HG03575 (cell line): ENCODE measurements around the gene RPSA.
A peak's percentile ranks its signal among the peaks of the same experiment; 100 is the strongest.

Experiments
- ATAC-seq: cut with Tn5 transposase; IDR thresholded peaks from one replicate; pipeline ENCODE4 v1.9.1; 2021; ENCODE audit not compliant: unreplicated experiment, insufficient number of reproducible peaks, low FRiP score; ENCODE audit errors: extremely low read depth

The RPSA gene

DNA sequence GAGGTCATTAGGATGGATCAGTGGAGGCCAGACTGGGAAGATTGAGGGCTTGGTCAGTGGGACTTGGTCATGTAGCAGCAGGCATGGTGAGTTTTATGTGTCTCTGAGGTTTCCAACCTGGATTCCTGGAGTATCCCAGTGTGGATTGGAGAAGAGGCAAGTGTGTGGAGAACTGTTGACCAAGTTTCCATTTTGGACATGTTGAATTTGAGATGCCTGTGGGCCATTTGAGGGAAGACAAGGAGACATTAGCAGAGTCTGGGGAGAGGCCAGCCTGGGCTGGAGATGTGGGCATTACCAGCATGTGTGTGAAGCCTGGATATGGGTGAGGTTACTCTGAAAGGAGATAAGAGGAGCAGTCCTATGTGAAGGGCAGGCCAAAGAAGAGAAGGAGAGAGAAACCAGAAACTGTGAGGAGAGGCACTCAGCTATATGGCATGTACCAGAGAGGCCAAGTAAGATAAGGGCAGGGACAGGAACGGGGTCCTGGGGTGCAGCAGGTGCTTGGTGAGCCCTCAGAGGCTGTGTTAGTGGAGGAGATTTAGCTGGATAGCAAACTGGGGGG is 19.0 kb upstream of the RPSA start:
- no peak for ATAC-seq

- ATAC-seq = no peak
Observed at GRCh38 chr3:39388153-39388552, 18.4 kb upstream of the RPSA start.

- peak; percentile 80 for ATAC-seq
Observed at GRCh38 chr3:39388741-39389248, 17.7 kb upstream of the RPSA start.

DNA sequence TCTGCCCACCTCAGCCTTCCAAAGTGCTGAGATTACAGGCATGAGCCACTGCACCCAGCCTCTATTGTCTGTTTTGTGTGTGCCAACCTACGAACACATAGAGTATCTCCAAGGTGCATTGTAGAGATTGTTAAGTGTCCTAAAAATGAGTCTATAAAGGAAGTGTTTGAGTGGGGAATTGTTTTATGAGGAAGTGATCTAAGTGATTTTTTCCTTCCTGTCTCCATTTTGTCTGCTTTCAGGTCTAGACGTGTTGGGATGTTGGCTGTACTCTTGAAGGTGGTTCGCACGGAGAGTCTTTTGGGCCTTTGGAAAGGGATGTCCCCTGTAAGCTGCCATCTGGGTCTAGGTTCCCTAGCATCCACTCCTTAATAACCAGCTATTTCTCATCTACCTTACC is 16.3 kb upstream of the RPSA start:
- ATAC-seq = no peak

DNA sequence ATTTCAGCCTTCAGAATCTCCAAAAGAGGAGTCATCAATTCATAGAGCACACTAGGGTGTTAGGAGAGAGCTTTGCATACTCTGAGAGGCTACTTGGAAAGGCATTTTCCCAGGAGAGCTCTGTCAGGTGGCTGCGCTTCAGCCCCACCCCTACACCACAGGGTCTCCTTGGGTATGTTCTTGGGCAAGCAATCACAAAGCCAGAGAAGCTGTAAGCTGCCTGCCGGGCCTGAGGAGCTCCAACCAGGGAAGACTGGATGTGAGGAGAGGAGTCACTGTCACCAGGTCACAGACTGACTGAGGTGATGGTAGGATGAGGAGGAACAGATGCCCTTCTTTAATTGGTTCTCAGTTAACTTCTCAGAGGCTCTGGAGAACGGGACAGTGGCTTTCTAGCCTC is 9.8 kb upstream of the RPSA start:
- no peak for ATAC-seq

GRCh38 chr3:39398700-39399099 is 7.8 kb upstream of the RPSA start:
- ATAC-seq = no peak

DNA sequence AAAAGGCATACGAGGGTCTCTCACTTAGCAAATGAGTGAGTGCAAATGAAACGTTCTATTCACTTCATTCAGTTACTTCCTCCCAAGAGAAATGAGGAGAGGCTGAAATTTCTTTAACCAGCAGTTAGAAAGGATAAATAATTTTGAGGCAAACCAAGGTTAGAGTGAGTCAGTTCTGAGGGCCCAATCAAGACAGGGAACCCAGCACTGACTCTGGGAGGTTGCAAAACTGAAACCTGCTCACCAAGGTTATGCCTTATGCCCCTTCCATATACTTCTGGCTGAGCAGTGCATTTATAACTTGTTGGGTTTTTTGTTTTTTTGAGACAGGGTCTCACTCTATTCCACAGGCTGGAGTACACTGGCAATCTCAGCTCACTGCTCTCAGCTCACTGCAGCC is 4.5 kb upstream of the RPSA start:
- no peak for ATAC-seq

DNA sequence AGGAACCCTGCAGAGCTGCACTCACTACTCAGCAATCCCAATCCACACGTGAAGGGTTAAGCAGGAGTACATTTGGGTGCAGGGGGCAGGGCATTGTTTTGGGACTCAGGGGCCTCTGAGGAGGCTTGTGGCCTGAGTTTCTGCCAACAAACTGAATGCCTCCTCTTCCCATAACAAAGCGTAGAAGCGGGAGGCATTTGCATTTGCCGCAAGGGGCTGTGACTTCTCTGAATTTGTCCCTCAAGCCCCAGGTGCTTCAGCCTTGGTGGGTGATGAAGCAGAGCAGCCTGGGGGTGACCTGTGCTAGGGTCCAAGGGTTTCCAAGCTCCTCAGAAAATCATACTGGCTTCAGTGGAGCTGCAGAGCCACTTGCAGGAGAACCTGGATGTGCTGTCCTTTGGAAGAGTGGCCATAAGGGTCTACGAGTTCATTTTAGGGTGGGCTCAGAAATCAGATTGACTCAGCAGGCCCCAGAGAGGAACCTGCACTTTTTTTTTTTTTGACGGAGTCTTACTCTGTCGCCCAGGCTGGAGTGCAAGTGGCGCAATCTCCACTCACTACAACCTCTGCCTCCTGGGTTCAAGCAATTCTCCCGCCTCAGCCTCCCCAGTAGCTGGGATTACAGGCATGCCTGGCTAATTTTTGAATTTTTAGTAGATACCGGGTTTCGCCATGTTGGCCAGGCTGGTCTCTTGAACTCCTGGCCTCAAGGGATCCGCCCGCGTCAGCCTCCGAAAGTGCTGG is 1.4 kb upstream of the RPSA start:
- ATAC-seq = no peak

DNA sequence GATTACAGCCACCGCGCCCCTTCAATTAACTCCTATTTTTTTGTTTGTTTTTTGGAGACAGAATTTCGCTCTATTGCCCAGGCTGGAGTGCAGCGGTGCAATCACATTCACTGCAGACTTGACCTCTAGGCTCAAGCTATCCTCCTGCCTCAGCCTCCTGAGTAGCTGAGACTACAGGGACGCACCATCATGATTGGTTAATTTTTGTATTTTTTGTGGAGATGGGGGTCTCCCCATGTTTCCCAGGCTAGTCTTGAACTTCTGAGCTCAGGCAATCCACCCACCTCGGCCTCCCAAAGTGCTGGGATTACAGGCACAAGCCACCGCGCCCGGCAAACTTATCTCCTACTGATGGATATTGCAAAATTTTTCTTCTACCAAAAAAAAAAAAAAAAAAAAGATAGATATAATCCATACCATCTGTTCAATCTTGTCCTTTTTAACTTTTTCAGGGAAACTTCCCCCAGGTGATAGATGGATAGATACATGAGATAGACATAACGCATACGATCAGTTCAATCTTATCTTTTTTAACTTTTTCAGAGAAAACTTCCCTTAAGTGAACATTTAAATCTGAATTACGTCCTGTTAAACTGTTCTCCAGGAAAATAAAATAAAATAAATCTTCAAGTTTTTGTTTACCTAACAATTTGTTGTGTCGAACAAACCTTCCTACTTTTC is 693 bp upstream of the RPSA start:
- no peak for ATAC-seq

DNA sequence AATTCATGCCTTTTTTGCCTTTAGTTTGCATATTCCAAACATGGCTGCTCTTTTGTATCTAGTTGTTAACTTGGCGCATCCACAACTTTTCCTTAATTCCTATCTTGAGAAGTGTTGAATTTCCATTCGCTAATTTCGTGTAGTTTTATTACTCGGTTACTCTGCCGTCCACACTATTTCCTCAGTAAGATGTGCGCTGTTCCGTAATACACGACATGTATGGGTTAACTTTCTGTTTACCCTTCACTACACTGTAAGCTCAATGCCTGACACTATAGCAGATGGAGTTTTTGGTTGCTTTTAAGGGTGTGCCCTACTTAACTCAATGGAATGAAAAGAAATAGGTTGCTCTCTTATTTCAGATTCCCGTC is 724 bp downstream of the RPSA start:
- no peak for ATAC-seq

DNA sequence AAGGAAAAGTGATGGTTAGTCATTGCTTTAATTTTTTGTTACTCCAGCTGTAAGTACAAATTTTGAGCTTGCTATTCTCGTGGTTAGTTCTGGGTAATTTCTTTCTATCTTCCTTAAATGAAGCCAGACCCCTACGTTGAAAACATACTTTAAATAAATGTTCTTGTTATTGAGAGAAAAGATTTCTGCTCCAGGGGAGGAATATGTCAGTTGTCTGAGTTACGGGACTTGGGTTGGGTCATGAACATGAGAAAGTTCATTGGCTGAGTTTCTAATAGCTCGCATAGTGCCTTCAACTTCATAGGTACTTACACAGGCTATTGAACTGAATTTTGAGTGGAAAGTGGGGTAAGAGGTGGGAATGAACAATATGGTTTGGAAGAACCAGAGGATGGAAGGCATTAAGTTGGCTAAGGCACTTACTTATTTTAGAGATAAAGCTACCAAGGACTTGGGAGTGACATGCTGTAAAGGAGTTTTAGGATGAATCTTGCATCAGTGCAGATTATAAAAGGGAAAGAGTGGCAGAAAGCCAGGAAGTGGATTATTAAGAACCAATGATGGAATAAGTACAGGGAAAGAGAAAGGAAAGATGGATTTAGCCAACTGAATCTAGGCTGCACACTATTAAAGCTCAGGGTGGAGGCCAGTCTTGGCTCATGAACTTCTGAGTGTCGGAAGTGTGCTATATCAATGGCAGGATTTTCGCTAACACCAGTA is 1.4 kb downstream of the RPSA start:
- no peak for ATAC-seq

- ATAC-seq = no peak
Observed at GRCh38 chr3:39408493-39409372, 2.2 kb downstream of the RPSA start.

DNA sequence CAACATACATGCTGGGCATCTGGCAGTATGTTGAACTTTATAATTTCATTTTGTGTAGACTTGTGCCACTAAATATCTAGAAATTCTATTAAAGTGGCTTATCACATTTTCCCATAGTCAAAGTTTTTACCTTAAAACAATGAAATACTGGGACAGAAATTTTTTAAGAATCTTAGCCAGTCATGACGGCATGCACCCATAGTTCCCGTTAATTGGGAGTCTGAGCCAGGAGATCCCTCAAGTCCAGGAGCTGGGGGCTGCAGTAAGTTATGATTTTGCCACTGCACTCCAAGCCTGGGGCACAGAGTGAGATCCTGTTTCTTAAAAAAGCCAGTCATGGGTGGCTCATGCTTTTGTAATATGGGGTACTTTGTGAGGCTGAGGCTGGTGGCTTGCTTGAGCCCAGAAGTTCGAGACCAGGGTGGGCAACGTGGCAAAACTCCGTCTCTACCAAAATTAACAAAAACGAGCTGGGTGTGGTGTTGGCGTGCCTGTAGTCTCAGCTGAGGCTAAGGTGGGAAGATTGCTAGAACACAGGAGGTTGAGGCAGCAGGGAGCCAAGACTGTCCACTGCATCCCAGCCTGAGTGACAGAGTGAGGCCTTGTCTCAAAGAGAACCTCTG is 3.1 kb downstream of the RPSA start:
- no peak for ATAC-seq

DNA sequence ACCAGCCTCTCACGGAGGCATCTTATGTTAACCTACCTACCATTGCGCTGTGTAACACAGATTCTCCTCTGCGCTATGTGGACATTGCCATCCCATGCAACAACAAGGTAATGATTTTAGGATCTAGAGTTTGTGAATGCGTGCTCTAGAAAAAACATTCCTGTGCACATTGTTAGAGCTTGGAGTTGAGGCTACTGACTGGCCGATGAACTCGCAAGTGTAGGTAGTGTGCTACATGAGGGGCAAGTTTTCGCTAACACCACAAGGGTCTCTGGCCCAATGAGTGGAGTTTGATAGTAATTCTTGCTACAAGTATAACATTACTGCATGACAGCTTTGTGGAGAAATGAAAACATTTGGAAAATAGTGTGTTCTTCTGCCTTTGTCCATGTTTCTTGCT is 4.4 kb downstream of the RPSA start:
- ATAC-seq = no peak

DNA sequence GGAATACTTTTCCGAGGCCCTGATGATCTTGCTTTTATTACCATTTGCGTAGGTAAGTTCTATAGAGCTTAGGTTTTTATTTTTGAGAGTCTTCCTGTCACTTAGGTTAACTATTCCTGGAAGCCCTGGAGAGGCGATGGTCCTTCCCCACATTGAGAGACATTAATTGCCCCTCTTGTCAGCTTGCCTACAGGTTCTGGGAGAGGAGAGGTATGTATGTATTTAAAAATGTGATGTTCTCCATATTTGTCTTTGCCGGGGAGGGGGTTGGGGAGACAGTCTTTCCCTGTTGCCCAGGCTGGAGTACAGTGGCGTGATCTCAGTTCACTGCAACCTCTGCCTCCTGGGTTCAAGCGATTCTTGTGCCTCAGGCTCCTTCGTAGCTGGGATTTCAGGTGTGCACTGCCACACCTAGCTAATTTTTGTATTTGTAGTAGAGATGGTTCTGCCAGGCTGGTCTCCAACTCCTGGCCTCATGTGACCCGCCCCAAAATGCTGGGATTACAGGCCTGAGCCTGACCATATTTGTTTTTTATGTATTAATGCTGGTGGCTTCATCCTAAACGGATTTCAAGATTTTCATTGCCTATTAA is 6.2 kb downstream of the RPSA start:
- ATAC-seq = no peak

DNA sequence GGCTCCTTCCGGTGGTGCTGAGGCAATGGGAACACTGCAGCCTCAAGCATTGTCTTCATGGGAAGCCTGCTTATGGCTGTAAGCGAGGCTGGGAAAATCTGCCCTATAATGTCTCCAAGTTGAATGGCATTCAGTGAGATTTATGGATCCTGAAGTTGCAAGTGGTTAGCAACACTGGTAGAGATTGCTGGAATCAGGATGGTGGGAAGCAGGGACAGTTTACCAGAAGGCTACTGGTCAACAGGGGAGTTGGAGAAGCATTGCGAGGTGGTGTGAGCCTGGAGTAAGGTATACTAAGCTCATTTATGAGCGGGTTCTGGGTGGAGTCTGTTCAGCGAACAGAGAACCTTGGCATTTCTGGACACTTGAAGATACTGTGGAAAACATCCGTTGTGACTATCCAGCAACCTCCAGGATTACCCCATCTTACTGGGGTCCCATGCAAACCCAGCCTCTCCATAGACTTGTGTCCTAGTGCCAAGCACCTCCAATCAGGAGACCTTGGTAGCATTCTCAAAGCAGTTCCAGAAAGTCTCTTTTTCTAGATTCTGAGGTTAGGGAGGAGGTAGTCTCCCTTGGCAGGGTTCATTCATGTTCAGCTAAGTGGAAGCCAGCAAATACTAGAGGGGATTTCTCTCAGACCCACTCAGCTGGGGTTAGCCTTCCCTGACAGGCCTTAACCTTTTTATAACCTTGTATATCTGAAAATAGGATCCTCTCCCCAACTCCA is 7.3 kb downstream of the RPSA start:
- ATAC-seq = no peak

DNA sequence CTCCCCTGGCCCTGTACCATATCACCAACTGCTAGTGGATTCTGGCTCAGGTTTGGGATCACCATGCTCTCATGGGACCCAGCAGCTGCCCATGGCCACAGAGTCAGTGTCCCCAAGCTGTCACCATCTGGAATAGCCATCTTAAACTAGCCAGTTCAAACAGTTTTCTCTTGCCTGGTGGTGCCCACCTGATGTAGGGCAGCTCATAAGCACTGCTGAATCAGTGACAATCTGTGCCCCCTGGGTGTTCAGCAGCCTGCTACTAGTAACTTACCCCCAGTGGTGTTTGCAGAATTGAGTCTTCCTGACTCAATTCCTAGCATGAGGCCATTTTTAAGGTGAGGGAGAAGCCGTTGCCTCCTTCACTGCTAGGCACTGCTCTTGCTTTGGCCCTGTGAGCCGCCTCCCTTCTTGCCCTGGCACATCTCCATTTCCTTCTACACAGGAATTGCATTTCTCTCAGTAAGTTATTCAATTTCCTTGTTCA is 7.9 kb downstream of the RPSA start:
- no peak for ATAC-seq
